HG03520 (cell line): ENCODE data around the gene MAPKBP1.
"Not testable (repeated sequence)": the region's sequence is repeated elsewhere in the genome, so short reads cannot be mapped to it uniquely, and the experiment has no call there.

ENCODE experiments used
- ATAC-seq: cut with Tn5 transposase; IDR thresholded peaks from one replicate; pipeline ENCODE4 v1.9.1; 2021; ENCODE audit warnings: mild to moderate bottlenecking, moderate library complexity; ENCODE audit not compliant: unreplicated experiment

Gene MAPKBP1

GRCh38 chr15:41774062-41774881 lies at the start of gene MAPKBP1:
TSS of gene MAPKBP1 (plus strand) at chr15:41774484. CDS start at chr15:41775276, 792 bp downstream.
- peak; percentile 68 for ATAC-seq

DNA sequence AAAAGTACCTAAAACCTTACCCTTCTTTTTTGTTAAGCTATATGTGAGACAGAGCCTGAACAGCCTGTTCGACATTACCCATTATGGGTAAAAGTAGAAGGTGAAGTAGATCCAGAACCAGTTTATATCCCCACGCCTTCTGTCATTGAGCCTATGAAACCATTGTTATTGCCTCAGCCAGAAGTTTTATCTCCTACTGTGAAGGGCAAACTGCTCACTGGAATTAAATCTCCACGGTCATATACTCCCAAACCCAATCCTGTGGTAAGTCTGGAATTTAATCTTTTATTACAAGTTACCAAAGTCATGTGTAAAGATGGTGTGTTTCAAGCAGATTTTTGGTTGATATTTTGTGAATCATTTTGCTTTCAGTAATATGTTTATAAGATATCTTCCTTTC lies 47.1 kb upstream of the MAPKBP1 start:
- no peak for ATAC-seq

DNA sequence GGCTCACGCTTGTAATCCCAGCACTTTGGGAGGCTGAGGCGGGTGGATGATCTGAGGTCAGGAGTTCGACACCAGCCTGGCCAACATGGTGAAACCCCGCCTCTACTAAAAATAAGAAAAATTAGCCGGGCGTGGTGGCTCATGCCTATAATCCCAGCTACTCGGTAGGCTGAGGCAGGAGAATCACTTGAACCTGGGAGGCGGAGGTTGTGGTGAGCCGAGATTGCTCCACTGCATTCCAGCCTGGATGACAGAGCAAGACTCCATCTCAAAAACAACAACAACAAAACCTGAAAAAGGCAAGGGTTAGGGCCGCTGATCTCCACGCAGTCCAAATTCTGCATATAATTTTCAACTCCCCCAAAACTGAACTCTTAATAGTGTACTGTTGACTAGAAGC lies 46.2 kb upstream of the MAPKBP1 start:
- not testable (repeated sequence) for ATAC-seq

DNA sequence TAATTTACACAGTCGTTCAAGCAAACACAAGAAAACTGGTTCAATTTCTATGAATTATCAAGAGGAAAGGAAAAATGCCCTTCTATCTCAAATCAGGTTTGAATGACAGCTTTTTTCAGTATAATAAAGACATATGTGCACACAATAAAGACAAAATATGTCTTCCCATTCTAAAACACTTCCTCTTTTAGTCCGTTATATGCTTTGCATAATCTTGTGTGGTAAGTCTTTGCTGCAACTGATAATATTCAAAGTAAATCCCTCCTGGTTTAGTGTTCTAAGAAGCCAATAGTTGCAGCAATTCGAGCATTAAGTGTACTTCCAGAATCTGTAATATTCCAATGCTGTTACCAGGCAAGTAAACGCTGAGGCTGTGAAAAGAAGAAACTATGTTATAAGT lies 43.7 kb upstream of the MAPKBP1 start:
- no peak for ATAC-seq

DNA sequence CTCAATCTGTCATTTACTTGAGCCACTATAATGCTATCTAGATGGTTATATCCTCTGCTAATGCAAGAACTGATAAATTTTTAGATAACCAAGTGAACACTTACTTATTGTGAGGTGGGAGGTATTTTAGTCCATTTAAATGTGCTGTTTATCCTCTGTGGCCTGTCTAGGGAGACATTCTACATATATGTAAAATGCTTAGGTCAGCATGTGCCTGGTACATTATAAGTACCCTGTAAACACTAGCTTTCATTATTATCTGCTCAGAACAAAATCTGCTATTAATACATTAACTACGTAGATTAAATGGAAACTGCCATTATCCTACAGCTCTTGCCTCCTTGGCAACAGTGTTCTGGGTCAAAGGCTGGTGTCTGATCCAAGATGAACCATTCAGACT lies 41.8 kb upstream of the MAPKBP1 start:
- ATAC-seq, result no peak

DNA sequence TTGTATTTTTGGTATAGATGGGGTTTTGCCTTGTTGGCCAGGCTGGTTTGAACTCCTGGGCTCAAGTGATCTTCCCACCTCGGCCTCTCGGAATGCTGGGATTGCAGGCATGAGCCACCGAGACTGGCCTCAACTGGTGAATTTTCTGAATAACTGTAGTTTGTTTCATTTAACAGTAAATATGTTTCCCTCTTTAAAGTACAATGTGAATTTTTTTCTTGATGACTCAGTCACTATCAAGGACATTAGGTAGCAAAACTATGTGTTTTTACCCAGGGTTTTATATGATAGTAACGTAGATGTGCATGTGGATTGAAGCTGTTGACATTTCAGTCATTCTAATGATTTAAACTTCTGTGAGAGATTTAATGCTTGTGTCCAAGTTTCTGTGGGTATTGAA lies 40.2 kb upstream of the MAPKBP1 start:
- no peak for ATAC-seq

GRCh38 chr15:41735046-41735445 lies 39.2 kb upstream of the MAPKBP1 start:
- no peak for ATAC-seq

- not testable (repeated sequence) for ATAC-seq
Measured at GRCh38 chr15:41735492-41735891, 38.8 kb upstream of the MAPKBP1 start.

DNA sequence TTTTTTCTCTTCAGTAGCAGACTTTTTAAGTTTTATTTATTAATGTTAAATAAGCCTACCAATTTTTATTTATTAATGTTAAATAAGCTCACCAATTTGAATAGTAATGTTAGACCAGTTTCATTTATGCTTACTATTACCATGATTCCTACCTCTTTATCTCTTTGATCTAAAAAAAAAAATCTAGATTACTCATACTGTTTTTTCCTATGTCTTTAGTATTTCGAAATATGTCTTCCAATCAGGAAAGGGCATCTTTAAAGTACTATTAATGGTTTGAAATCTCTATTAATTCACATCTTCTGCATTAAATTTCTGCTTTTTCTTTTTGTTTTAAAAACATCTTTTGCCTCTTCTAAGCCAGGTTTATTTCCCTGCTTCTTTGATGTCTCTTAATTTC lies 27.5 kb upstream of the MAPKBP1 start:
- ATAC-seq, result no peak

GRCh38 chr15:41756198-41756597 lies 18.1 kb upstream of the MAPKBP1 start:
- no peak for ATAC-seq

GRCh38 chr15:41772720-41773331 lies 1.5 kb upstream of the MAPKBP1 start:
- no peak for ATAC-seq

- ATAC-seq, result no peak
Measured at GRCh38 chr15:41773332-41773728, 954 bp upstream of the MAPKBP1 start.

DNA sequence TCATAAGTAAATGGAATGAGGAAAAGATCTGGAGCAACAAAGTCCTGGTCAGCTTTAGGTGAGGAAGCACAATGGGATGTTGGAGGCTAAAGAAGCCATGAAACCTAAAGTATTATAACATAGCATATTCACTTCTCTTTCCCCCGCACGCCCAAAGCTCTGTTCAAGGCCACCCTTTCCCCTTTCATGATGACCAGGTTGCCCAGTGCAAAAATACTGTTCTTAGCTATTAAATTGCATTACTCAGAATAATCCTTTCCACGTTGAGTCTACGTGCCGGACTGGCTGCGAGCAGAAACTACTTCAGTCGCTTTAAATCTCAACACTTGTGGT lies 589 bp upstream of the MAPKBP1 start:
- no peak for ATAC-seq

- no peak for ATAC-seq
Measured at GRCh38 chr15:41774882-41775417, 666 bp downstream of the MAPKBP1 start.

GRCh38 chr15:41775651-41776050 lies 1.4 kb downstream of the MAPKBP1 start:
- no peak for ATAC-seq

DNA sequence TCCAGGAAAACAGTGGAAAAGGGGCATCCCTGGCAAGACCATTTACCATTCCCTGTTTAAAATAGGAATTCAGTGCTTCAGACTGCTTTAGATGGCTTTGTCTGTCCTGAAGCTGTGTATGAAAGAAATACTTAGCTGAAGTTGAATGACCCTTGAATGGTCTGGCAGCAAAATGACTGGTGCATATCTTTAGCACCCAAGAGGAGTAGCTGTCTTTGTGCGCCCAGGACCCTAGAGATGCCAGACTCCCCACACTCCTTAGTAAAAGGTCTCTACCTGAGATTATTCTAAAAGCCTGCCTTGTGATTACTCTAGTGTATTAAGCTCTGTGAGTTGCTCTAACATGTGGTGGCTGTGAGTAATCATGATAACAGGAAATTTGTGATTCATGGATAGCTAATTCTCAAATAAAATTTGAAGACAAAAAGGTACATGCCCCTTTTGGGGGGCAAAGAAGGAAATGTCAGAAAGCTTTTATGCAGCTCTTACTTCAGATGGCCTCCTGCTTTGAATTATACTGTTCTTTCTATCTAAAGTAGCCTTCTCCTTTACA lies 3.2 kb downstream of the MAPKBP1 start:
- ATAC-seq, result no peak

DNA sequence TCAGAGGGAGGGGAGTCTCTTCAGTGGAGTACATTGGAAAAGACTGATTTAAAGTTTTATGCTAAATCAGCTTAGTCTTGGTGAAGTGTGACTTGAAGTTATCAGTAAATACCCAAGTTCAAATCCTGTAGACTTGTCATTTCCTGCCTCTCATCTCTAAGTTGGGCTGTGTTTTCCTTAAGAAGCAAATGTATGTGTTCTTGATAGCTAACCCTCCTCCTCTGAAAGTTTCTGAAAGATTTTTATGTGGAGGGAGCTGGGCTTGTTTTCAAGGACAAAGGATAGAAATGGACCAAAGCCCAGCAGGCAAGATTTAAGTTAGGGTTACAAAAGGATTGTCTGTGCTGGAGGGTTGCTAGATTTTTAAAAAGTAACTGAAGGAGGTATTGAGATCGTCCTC lies 4.2 kb downstream of the MAPKBP1 start:
- no peak for ATAC-seq

- no peak for ATAC-seq
Measured at GRCh38 chr15:41779662-41780157, 5.4 kb downstream of the MAPKBP1 start.

- no peak for ATAC-seq
Measured at GRCh38 chr15:41780266-41780665, 6.0 kb downstream of the MAPKBP1 start.

DNA sequence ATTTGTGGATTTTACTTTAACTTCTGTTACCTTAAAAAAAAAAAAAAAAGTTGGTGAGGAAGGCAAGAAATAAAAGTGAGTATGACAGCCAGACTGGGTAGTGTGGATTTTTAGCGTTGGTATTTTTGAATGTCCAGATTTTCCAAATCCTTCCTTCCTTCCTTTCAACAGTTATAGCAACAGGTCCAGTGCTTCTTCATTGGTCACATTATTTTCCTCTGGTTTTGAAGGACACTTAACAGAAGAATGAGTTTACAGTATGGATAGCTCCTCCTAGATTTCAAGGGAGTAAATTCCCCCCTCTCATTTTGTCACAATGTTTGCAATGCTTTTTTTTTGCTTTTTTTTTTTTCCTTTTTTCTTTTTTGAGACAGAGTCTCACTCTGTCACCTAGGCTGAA lies 6.4 kb downstream of the MAPKBP1 start:
- no peak for ATAC-seq

GRCh38 chr15:41782371-41783282 lies 8.3 kb downstream of the MAPKBP1 start:
- ATAC-seq, result no peak
